Erythroblast (primary cell): ENCODE data around the gene NR3C1.

Experiments used
- GATA1 ChIP-seq: IDR thresholded peaks from 2 replicates; pipeline ENCODE4 v1.6.1; 2011; ENCODE audit warnings: low read depth, mild to moderate bottlenecking, control low read depth, low read length, moderate library complexity
- POLR2A ChIP-seq: IDR thresholded peaks from 2 replicates; pipeline ENCODE4 v1.6.1; 2011; ENCODE audit warnings: mild to moderate bottlenecking, low read length

DNA sequence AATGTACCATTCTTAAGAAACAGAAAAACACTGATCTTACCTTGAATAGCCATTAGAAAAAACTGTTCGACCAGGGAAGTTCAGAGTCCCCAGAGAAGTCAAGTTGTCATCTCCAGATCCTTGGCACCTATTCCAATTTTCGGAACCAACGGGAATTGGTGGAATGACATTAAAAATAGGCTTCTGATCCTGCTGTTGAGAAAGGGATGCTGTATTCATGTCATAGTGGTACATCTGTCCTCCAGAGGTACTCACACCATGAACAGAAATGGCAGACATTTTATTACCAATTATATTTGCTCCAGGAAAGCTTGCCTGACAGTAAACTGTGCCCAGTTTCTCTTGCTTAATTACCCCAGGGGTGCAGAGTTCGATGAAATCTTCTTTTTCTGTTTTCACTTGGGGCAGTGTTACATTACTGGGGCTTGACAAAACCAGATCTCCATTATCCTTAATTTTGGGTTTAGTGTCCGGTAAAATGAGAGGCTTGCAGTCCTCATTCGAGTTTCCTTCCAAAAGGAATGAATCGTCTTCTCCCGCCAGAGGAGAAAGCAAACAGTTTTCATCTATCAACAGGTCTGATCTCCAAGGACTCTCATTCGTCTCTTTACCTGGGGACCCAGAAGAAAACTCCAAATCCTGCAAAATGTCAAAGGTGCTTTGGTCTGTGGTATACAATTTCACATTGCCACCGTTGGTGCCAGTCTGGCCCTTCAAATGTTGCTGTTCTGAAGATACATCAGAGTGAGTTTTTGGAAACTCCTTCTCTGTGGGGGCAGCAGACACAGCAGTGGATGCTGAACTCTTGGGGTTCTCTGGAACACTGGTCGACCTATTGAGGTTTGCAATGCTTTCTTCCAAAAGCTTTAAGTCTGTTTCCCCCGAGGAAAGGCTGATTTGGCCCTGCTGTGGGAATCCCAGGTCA, 3.6 kb downstream of the NR3C1 start:
- TF ChIP-seq POLR2A (no peak), GATA1 (no peak)
